HUES48 (cell line): ENCODE measurements around the gene CLPSL1.

Source experiments
- H3K27ac ChIP-seq: one replicate; pipeline ENCODE4 v1.7.0; 2013; ENCODE audit warnings: low read depth, low read length, inconsistent platforms
- H3K27me3 ChIP-seq: 2 replicates; pipeline ENCODE4 v1.6.1; 2013; ENCODE audit warnings: mild to moderate bottlenecking, low read length; ENCODE audit not compliant: control insufficient read depth, insufficient read depth
- H3K36me3 ChIP-seq: 2 replicates; pipeline ENCODE4 v1.6.1; 2013; ENCODE audit warnings: low read length; ENCODE audit not compliant: control insufficient read depth, insufficient read depth
- H3K4me1 ChIP-seq: 2 replicates; pipeline ENCODE4 v1.6.1; 2013; ENCODE audit warnings: mild to moderate bottlenecking, low read length; ENCODE audit not compliant: control insufficient read depth, insufficient read depth
- H3K4me3 ChIP-seq: 2 replicates; pipeline ENCODE4 v1.5.1; 2013; ENCODE audit warnings: mild to moderate bottlenecking, low read depth, low read length
- H3K9ac ChIP-seq: 2 replicates; pipeline ENCODE4 v1.6.1; 2013; ENCODE audit warnings: mild to moderate bottlenecking, low read depth, low read length, moderate library complexity
- H3K9me3 ChIP-seq: 2 replicates; pipeline ENCODE4 v1.6.1; 2013; ENCODE audit warnings: low read length; ENCODE audit not compliant: control insufficient read depth, insufficient read depth

The CLPSL1 gene

DNA sequence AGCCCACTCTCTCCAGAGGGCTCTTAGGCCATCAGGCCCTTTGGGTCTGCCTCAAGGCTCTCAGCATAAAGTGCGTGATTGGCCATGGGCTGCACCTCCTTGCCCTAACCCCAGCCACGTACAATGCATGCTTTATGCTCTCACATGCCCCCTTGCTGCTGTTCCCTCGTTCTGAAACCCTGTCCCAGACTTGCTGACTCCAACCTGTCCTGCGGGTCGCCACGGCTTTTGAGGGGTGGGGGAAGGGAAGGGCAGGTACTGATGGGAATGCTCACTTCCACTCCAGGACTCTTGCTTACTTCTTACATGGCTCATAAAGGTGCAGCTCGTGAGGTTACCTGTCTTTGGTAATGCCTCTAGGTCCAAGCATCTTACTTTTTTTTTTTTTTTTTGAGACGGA lies 38.0 kb upstream of the CLPSL1 start:
- no peaks in the 10 kb centered on the region for H3K27me3 ChIP-seq
- no peak overlapping the region for H3K9ac ChIP-seq
- H3K27ac ChIP-seq, result no peak overlapping the region
- peaks cover 34% of the 10 kb centered on the region for H3K4me1 ChIP-seq
- H3K4me3 ChIP-seq, result no peak overlapping the region
- H3K36me3 ChIP-seq, result no peaks in the 10 kb centered on the region
- no peaks in the 10 kb centered on the region for H3K9me3 ChIP-seq

DNA sequence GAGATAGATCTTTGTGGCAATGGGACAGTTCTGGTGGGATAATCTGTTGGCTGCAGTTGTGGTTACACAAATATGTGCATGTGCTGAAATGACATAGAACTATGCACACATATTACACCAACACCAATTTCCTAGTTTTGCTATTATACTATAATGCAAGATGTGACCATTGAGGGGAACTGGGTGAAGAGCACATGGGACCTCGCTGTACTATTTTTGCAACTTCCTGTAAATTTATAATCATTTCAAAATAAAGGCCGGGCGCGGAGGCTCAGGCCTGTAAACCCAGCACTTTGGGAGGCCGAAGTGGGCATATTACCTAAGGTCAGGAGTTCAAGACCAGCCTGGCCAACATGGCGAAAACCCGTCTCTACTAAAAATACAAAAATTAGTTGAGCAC lies 35.3 kb upstream of the CLPSL1 start:
- H3K27me3 ChIP-seq, result no peaks in the 10 kb centered on the region
- H3K4me1 ChIP-seq, result peaks cover 13% of the 10 kb centered on the region
- no peak overlapping the region for H3K9ac ChIP-seq
- H3K27ac ChIP-seq, result no peak overlapping the region
- H3K36me3 ChIP-seq, result no peaks in the 10 kb centered on the region
- no peaks in the 10 kb centered on the region for H3K9me3 ChIP-seq
- H3K4me3 ChIP-seq, result no peak overlapping the region

DNA sequence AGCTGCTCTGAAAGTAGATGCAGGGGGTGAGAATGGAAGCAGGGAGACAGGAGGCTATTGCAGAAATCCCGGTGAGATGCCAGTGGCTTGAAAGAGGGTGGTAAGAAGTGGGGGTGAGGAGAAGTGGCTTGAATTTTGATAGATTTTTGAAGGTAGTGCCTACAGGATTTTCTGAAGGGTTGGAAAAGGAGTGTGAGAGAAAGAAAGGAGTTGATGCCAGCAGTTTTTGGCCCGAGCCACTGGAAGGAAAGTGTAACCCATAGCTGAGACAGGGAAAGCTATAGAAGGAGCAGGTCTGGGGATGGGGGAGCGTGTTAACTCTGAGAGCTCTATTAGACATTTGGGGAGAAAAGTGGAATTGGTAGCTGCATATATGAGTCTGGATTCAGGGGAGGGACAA lies 34.3 kb upstream of the CLPSL1 start:
- H3K27ac ChIP-seq, result no peak overlapping the region
- H3K9ac ChIP-seq, result no peak overlapping the region
- H3K4me1 ChIP-seq, result peaks cover 6% of the 10 kb centered on the region
- H3K36me3 ChIP-seq, result no peaks in the 10 kb centered on the region
- no peak overlapping the region for H3K4me3 ChIP-seq
- H3K9me3 ChIP-seq, result no peaks in the 10 kb centered on the region
- no peaks in the 10 kb centered on the region for H3K27me3 ChIP-seq

DNA sequence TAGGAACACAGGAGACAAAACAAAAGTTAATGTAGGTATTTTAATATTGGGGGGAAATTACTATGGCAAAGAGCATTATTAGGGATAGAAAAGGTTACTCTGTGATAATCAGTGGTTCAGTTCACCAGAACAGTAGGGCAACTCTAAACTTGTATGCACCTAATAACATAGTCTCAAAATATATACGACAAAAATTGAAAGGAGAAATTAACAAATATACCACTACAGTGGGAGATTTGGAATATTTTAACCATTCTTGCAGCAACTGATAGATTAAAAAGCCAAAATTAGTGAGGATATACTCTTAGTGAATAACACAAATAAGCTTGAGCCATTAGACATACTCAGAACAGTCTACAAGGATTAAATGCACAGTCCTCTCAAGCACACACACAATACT lies 32.9 kb upstream of the CLPSL1 start:
- Histone ChIP-seq H3K9me3 (no peaks in the 10 kb centered on the region), H3K4me3 (no peak overlapping the region), H3K27ac (no peak overlapping the region), H3K4me1 (peaks cover under 1% of the 10 kb centered on the region), H3K9ac (no peak overlapping the region), H3K36me3 (no peaks in the 10 kb centered on the region), H3K27me3 (no peaks in the 10 kb centered on the region)

DNA sequence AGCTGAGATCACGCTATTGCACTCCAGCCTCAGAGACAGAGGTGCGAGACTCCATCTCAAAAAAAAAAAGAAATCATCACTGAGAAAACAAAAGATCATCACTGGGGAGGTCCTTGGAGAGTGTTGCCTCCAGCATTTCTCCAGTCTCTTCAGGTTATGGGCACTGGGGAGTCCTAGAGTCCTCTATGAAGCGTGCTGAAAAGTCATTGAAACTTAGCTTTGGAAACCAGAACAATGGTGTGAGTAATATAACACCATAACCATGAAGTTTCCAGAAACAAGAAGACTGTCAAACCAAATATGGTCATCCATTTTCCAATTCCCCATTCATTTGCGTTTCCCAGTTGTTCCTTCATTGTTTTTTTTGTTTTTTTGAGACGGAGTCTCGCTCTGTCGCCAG lies 30.3 kb upstream of the CLPSL1 start:
- Histone ChIP-seq H3K36me3 (no peaks in the 10 kb centered on the region), H3K27ac (no peak overlapping the region), H3K27me3 (no peaks in the 10 kb centered on the region), H3K4me1 (peaks cover 12% of the 10 kb centered on the region), H3K4me3 (no peak overlapping the region), H3K9me3 (no peaks in the 10 kb centered on the region), H3K9ac (no peak overlapping the region)

DNA sequence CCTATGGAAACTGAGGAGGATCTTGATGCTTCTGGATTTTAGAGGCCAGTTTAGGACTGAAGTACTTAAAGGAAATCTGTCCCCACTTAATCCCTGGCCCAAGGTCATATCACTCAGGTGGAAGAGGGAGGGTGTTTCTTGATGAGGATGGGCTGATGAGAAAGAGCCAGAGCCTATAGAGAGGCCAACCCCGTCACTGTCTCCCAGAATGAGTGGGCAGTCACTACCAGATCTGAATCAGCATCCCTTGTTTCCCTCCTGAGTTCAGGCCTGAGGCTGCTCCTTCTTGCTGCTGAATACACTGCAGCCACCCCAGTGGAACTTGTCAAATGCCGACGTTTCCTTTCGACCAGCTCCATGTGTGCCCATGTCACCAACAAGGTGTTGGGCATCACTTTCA lies 29.2 kb upstream of the CLPSL1 start:
- no peaks in the 10 kb centered on the region for H3K27me3 ChIP-seq

DNA sequence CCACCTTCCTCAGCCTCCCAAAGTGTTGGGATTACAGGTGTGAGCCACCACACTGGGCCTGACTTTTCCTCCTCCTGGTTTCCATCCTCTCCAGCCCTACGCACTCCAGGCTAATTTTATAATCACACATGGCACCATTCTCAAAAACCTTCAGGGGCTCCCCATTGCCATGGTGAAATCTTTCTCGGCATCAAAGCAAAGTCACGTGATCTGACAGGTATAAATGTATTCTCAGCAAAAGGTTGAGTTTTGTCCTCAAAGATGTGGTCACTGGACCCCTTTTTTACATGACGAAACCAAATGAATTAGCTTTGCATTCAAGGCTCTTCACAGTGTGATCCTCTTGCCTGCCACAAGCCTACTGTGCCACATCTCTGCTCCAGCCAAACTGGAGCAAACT lies 28.5 kb upstream of the CLPSL1 start:
- Histone ChIP-seq H3K4me3 (no peak overlapping the region), H3K36me3 (no peaks in the 10 kb centered on the region), H3K27me3 (no peaks in the 10 kb centered on the region), H3K9ac (no peak overlapping the region), H3K27ac (no peak overlapping the region), H3K9me3 (no peaks in the 10 kb centered on the region), H3K4me1 (peaks cover 17% of the 10 kb centered on the region)

More for the DNA sequence above, 29.2 kb upstream of the CLPSL1 start:
- Histone ChIP-seq H3K36me3 (no peaks in the 10 kb centered on the region), H3K9me3 (no peaks in the 10 kb centered on the region), H3K27ac (no peak overlapping the region), H3K9ac (no peak overlapping the region), H3K4me1 (peaks cover 15% of the 10 kb centered on the region), H3K4me3 (no peak overlapping the region)

DNA sequence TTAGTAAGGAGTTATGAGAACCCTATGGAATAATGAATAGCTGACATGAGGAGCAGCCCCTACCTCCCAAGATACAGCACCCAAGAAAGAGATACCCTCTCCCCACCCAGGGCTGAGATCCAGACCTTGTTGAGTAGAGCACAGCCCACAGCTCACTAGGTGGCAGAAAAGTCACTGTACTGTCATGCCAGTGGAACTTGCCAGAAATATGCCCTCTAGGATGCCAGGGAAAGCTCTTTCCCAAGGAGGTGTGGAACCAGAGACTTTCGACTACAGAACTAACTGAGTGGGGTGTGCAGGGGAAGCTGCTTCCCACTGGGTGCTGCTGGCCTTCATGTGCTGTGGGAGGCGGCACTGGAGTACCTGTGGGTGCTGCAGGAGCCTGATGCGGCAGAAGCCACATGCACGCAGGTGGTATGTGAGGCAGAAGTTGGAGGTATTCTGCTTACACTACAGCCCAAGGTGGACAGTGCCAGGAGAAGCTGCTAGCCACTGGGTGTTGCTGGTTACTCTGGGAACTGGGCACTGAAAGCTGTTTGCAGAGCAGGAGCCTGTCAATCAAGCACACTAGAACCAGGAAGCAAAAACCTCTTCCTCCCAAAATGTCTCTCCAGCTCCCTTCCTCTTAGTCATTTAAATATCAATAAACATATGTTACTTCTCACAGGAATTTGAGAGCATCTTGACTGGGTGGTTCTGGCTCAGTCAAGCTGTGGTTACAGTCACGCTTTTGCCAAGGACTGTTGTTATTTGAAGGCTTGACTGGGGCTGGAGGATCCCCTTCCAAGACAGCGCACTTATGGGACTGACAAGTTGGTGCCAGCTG lies 26.2 kb upstream of the CLPSL1 start:
- Histone ChIP-seq H3K27ac (peak overlapping the region; percentile 65), H3K27me3 (no peaks in the 10 kb centered on the region), H3K4me3 (no peak overlapping the region), H3K9ac (no peak overlapping the region), H3K9me3 (no peaks in the 10 kb centered on the region), H3K4me1 (peaks cover 24% of the 10 kb centered on the region), H3K36me3 (no peaks in the 10 kb centered on the region)

DNA sequence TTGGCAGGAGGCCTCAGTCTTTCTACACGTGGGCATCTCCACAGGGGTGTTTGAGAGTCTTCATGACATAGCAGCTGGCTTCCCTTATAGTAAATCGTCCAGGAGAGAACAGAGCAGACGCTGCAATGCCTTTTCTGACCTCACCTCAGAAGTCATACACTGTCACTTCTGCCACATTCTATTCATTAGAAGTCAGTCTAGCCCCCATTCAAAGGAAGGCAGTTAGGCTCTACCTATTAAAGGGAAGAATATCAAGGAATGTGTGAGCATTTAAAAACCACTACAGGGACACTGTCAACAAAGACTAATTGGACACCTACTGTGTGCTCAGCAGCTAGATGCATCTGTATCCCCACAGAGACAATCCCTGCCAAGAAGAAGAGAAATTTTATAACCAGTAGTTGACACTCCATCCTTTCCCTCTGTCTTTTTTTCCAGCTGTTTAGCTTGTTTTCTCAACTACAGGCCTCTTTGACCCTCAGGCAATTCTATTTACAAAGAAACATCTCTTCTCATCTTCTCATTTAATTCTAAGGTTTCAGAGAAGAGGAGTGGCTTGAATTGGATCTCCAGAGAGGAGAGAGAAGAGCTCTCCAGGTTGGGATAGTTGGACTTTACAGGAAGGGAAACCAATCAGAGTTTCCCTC lies 25.4 kb upstream of the CLPSL1 start:
- H3K9ac ChIP-seq, result no peak overlapping the region
- H3K36me3 ChIP-seq, result no peaks in the 10 kb centered on the region
- no peaks in the 10 kb centered on the region for H3K9me3 ChIP-seq
- no peaks in the 10 kb centered on the region for H3K27me3 ChIP-seq
- H3K4me1 ChIP-seq, result peaks cover 24% of the 10 kb centered on the region
- peak overlapping the region; percentile 65 for H3K27ac ChIP-seq
- H3K4me3 ChIP-seq, result no peak overlapping the region

DNA sequence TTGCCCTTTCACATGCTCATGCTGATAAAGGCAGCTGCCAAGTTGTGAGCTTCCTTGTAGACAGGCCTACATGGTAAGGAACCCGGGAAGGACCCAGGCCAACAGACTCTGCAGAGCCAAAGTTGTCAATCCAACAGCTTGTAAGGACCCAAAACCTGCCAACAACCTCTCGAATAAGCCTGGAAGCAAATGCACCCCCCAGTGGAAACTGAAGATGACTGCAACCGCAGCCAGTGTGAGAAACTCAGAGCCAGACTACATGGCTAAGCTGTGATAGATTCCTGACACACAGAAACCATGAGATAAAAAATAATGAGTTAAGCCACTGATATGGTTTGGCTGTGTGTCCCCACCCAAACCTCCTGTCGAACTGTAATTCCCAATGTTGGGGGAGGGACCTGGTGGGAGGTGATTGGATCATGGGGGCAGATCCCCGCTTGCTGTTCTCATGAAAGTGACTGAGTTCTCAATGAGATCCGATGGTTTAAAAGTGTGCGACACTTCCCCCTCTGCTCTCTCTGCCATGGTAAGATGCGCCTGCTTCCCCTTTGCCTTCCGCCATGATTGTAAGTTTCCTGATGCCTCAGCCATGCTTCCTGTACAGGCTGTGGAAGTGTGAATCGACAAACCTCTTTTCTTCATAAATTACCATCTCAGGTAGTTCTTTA lies 23.2 kb upstream of the CLPSL1 start:
- Histone ChIP-seq H3K27ac (peak overlapping the region; percentile 21), H3K9me3 (no peaks in the 10 kb centered on the region), H3K4me3 (no peak overlapping the region), H3K9ac (no peak overlapping the region), H3K4me1 (peaks cover 24% of the 10 kb centered on the region), H3K36me3 (no peaks in the 10 kb centered on the region), H3K27me3 (no peaks in the 10 kb centered on the region)

DNA sequence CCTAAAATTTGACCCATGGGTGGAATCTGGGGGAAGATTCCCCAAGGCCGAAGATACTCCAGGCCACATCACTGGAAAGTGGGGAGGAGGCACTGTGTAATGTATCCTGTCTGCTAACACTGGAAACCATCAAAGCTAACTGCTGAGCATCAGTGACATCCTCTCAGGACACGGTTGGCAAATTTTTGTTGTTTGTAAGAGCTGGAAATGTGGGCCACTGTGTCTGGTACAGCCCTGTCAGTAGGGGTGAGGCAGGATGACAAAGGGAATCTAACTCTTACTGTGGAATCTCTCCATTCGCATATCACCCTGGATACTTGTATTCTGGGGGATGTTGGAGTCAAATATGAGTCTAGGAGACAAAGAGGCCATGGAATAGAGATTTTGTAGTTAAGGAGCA lies 21.4 kb upstream of the CLPSL1 start:
- Histone ChIP-seq H3K27ac (no peak overlapping the region), H3K9me3 (no peaks in the 10 kb centered on the region)

More for the DNA sequence above, 21.4 kb upstream of the CLPSL1 start:
- H3K27me3 ChIP-seq, result no peaks in the 10 kb centered on the region
- peaks cover 34% of the 10 kb centered on the region for H3K4me1 ChIP-seq
- H3K36me3 ChIP-seq, result no peaks in the 10 kb centered on the region
- H3K9ac ChIP-seq, result no peak overlapping the region
- H3K4me3 ChIP-seq, result no peak overlapping the region
